GM12892 (cell line): Measurements from ENCODE around the gene THY1.

Experiments
- POLR2A ChIP-seq: IDR thresholded peaks from 2 replicates; pipeline ENCODE4 v1.6.1; 2011; ENCODE audit warnings: low read depth, low read length, control low read depth
- POLR2AphosphoS5 ChIP-seq: IDR thresholded peaks from 2 replicates; pipeline ENCODE4 v1.6.1; 2011; ENCODE audit warnings: low read depth, low read length, control low read depth

GRCh38 chr11:119391275-119391674 is 31.7 kb downstream of the THY1 start:
- TF ChIP-seq POLR2A = no peak
- no peak for TF ChIP-seq POLR2AphosphoS5
